ENCODE data around the gene GPR33.
"Not testable (repeated sequence)": the region's sequence is repeated elsewhere in the genome, so short reads cannot be mapped to it uniquely, and the experiment has no call there.

GPR33 gene

DNA sequence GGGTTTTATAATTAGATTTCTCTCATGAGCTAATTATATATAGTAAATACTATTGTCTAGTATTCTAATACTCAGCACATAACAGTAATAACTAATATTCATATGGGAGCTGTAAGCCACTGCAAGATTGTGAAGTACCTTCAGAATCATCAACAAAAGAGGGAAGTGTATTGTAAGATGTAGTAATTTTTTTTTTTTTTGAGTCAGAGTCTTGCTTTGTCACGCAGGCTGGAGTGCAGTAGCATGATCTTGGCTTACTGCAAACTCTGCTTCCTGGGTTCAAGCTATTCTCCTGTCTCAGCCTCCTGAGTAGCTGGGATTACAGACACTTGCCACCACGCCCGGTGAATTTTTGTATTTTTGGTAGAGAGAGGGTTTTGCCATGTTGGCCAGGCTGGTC lies 3.1 kb downstream of the GPR33 start:
- TF ChIP-seq CTCF (conservative IDR thresholded peaks at IDR 0.05; ENCODE audit: low read depth, low read length): no peak
- DNase-seq (ENCODE audit: low read depth): no peak
- H3K4me3 ChIP-seq (ENCODE audit: low read depth, low read length): no peak overlapping the region

GRCh38 chr14:31480156-31480555 lies 7.7 kb downstream of the GPR33 start:
- no peak overlapping the region for H3K4me3 ChIP-seq (ENCODE audit: low read depth, low read length)
- TF ChIP-seq CTCF (conservative IDR thresholded peaks at IDR 0.05; ENCODE audit: low read depth, low read length): no peak
- no peak for DNase-seq (ENCODE audit: low read depth)

DNA sequence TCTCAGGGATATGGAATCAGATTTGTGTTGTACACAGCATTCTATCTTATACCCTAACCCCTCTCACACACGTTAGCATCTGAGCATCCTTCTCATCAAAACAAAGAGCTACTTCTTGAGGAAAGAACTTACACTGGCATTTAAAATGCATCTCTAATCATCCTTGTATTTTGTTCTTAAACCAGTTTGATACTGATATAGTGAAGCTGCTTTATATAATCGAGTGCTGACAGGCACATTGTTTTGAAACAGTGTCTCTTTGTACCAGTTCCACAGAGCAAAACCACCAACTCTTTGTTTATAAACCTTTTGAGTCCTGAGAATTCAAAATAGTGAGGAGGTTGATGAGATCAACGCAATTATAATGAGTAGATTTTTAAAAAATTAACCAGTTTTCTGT lies 8.8 kb downstream of the GPR33 start:
- no peak for DNase-seq (ENCODE audit: low read depth)
- H3K4me3 ChIP-seq (ENCODE audit: low read depth, low read length): no peak overlapping the region
- TF ChIP-seq CTCF (conservative IDR thresholded peaks at IDR 0.05; ENCODE audit: low read depth, low read length): no peak

DNA sequence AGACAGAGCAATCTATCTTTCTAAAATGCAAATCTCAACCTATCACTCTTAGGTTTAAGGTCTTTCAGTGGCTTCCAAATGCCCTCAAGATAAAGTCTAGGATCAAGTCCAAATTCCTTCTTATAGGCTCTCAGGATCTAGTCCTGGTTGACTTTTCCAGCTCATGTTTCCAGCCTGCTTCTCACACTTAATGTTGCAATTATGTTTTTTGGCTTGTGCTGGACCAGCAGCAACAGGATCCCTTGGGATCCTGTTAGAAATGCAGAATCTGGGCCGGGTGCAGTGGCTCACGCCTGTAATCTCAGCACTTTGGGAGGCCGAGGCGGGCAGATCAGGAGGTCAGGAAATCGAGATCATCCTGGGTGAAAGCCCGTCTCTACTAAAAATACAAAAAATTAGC lies 10.6 kb downstream of the GPR33 start:
- H3K4me3 ChIP-seq (ENCODE audit: low read depth, low read length): no peak overlapping the region
- DNase-seq (ENCODE audit: low read depth): no peak
- no peak for TF ChIP-seq CTCF (conservative IDR thresholded peaks at IDR 0.05; ENCODE audit: low read depth, low read length)

DNA sequence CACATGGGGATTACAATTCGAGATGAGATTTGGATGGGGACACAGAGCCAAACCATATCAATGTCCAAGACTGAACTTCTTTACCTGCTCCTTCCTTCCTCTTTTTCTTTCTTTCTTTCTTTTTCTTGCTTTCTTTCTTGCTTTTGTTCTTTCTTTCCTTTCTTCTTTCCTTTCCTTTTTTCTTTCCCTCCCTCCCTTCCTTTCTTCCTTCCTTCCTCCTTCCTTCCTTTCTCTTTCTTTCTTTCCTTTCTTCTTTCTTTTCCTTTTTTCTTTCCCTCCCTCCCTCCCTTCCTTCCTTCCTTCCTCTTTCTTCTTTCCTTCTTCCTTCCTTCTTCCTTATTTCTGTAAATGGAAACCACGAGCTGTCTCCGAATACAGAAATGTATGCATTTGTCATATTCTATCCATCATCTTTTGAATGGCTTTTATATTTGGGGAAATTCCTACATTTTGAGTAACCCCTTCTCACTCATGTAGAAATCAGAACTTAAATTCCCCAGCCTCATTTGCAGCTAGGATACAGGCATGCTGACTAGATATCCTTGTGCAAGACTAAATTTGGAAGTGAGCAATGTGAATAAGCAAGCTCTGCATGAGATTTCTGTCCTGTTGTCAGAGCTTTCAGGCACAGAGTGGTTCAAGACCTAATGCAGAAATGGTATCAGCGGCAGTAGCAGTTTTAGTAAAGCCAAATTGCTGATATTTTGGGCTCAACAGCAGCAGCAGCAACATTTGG lies 11.5 kb downstream of the GPR33 start:
- DNase-seq (ENCODE audit: low read depth): peak; percentile 11
- no peak for TF ChIP-seq CTCF (conservative IDR thresholded peaks at IDR 0.05; ENCODE audit: low read depth, low read length)
- no peak overlapping the region for H3K4me3 ChIP-seq (ENCODE audit: low read depth, low read length)

DNA sequence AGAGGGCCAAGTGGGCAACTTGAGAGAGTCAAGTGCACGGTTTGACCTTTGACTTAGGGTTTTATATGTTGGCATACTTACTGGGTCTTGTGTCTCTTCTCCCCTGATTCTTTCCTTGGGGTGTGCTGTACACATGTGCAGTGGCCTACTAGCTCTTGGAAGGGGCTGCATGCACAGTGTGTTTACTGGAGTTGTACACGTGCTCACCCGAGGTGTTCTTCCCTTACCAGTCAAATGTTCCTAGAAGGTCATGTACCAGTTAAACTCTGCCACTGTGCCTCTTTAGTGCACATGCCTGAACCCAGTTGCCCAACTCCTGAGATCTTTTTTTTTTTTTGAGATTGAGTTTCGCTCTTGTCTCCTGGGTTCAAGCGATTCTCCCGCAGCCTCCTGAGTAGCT lies 21.3 kb downstream of the GPR33 start:
- DNase-seq (ENCODE audit: low read depth): no peak
- H3K4me3 ChIP-seq (ENCODE audit: low read depth, low read length): no peak overlapping the region
- TF ChIP-seq CTCF (conservative IDR thresholded peaks at IDR 0.05; ENCODE audit: low read depth, low read length): no peak

GRCh38 chr14:31465111-31465510 lies 22.7 kb downstream of the GPR33 start:
- TF ChIP-seq CTCF (conservative IDR thresholded peaks at IDR 0.05; ENCODE audit: low read depth, low read length): no peak
- peak; percentile 77 for DNase-seq (ENCODE audit: low read depth)
- no peak overlapping the region for H3K4me3 ChIP-seq (ENCODE audit: low read depth, low read length)

DNA sequence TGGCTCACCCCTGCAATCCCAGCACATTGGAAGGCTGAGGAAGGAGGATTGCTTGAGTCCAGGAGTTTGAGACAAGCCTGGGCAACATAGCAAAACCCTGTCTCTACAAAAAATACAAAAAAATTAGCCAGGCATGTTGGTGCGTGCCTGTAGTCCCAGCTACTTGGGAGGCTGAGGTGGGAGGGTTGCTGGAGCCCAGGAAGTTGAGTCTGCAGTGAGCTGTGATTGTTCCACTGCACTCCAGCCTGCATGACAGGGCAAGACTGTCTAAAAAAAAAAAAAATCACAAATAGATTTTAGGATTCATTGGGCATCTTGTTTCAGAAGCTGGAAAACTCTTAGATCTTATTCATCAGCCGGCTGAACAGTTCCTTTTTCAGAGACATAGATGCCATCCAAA lies 25.4 kb downstream of the GPR33 start:
- not testable (repeated sequence) for H3K4me3 ChIP-seq (ENCODE audit: low read depth, low read length); DNase-seq (ENCODE audit: low read depth)

Measured in choroid plexus epithelial cell (primary cell).